Right atrium auricular region (tissue), 2 donors: ENCODE measurements around the gene AAK1. TPM values are rescaled to one million over a fixed set of nuclear protein-coding genes. Genes with fewer than 3 reads are reported as not detected.

Source experiments
- DNase-seq: peaks from one replicate; pipeline ENCODE4 v3.0.0-alpha.2; 2019; ENCODE audit warnings: low spot score
- H3K27ac ChIP-seq, 2 donors: fragments of 200-600 bp; sonication (generic); 1 replicate in 1 of 2; 2 replicates in 1 of 2; pipeline ENCODE4 v1.5.1; 2016 to 2019
- H3K27me3 ChIP-seq, 2 donors: fragments of 200-600 bp; sonication (generic); one replicate each; pipeline versions ENCODE4 v1.5.1 to v1.6.0; 2017 to 2019
- H3K36me3 ChIP-seq: fragments of 200-600 bp; sonication (generic); one replicate; pipeline ENCODE4 v1.5.1; 2016
- H3K4me1 ChIP-seq, 2 donors: fragments of 200-600 bp; sonication (generic); one replicate each; pipeline versions ENCODE4 v1.5.1 to v1.6.0; 2017 to 2019
- H3K4me3 ChIP-seq, 2 donors: fragments of 200-600 bp; sonication (generic); 1 replicate in 1 of 2; 2 replicates in 1 of 2; pipeline ENCODE4 v1.5.1; 2017 to 2019; ENCODE audit warnings: mild to moderate bottlenecking in 1 of 2, moderate library complexity in 1 of 2
- H3K9me3 ChIP-seq, 2 donors: fragments of 200-600 bp; sonication (generic); one replicate each; pipeline ENCODE4 v1.5.1; 2019
- total RNA-seq, 2 donors: library from RNA; depleted of rRNA; stranded (reverse); fragments of >200 nt; gene quantifications; one replicate each; pipeline ENCODE4 v1.1.0, GENCODE V29; 2016
- TF ChIP-seq, protein P1 (sequence below), 2 donors: fragments of 200-600 bp; sonication (generic); IDR thresholded peaks; one replicate each; pipeline ENCODE4 v1.5.1; 2019; ENCODE audit warnings: antibody characterized with exemption in 2 of 2

AAK1 gene
- total RNA-seq, 2 donors from 2014 or later, result 50.4 to 62.6 TPM

DNA sequence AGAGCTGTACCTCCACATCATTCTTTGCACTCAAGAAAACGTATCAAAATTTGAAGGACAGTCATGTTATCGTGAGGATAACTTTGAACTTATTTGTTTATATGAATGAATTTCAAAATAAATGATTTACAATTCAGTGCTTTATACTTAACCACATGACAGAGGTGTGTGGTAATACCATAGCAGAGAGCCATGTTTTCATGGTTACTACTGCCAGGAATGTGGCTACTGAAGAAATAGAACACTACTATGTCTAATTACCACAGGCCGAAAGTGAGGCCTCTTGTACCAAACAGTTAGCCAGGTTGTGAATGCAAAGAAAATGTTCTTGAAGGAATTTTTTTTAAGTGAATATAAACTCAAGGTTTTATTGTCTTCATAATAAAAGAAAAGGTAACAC is 49.2 kb downstream of the AAK1 start:
- no peak overlapping the region for H3K4me3 ChIP-seq
- no peaks in the 10 kb centered on the region for H3K27me3 ChIP-seq
- no peaks in the 10 kb centered on the region for H3K9me3 ChIP-seq
- no peaks in the 10 kb centered on the region for H3K36me3 ChIP-seq
- TF ChIP-seq, protein P1, sequence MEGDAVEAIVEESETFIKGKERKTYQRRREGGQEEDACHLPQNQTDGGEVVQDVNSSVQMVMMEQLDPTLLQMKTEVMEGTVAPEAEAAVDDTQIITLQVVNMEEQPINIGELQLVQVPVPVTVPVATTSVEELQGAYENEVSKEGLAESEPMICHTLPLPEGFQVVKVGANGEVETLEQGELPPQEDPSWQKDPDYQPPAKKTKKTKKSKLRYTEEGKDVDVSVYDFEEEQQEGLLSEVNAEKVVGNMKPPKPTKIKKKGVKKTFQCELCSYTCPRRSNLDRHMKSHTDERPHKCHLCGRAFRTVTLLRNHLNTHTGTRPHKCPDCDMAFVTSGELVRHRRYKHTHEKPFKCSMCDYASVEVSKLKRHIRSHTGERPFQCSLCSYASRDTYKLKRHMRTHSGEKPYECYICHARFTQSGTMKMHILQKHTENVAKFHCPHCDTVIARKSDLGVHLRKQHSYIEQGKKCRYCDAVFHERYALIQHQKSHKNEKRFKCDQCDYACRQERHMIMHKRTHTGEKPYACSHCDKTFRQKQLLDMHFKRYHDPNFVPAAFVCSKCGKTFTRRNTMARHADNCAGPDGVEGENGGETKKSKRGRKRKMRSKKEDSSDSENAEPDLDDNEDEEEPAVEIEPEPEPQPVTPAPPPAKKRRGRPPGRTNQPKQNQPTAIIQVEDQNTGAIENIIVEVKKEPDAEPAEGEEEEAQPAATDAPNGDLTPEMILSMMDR (IDR thresholded peaks at IDR 0.05), result no peak
- no peak for DNase-seq
- no peak overlapping the region for H3K27ac ChIP-seq
- peaks cover 0 to 23% of the 10 kb centered on the region in 2 donors for H3K4me1 ChIP-seq

DNA sequence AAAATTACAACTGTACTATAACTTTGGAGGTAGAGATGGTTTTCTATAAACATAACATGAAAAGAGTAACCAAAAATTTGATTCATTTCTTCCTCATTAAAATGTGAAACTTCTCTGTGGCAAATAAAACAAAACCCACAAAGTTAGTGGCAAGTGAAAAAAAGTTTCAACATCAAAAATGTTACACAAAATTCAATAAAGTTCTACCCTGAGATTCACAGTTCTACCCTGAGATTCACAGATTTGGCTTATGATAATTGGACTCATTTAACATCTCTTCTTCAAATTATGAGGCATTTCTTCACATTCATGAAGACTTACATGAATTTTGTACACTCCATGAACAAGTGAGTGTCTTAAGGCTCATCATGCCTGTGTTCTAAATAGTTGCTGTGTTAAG is 51.0 kb downstream of the AAK1 start:
- H3K36me3 ChIP-seq, result no peaks in the 10 kb centered on the region
- no peaks in the 10 kb centered on the region for H3K9me3 ChIP-seq
- TF ChIP-seq, protein P1 (IDR thresholded peaks at IDR 0.05), result no peak
- DNase-seq, result no peak
- no peaks in the 10 kb centered on the region for H3K27me3 ChIP-seq
- no peak overlapping the region for H3K4me3 ChIP-seq
- peak overlapping the region in 1 of 2 donors; percentile 42 for H3K27ac ChIP-seq
- H3K4me1 ChIP-seq, result peaks cover 0 to 28% of the 10 kb centered on the region in 2 donors

DNA sequence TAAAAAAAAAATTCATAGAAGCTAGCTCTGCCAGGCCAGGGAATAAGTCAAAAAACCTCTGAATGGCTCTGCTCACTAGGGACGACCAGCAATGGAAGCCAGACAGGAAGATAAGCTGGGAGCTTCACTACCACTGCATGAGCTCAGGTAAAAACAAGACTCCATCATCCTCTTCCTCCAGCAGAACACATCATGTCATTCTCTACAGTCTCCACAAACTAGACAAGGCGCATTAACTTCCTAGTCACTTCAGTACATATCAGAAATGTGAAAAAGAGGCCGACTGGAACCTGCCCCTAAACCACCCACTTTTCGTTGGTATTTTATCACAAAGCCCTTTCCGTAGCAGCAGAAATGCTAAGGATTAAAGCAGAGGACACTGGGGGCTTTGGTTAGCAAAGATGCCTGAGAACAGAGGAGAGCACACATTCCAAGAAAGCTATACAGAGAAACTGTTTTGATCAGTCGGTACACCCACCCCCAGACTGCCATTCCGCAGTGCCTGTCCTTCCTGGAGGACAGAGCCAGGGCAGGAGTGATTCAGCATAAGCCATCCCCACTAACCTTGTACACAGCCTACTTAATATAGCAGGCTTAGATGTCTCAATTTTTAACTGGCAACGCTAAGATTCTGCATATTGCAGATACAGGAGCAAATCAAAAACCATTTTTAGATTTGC is 53.4 kb downstream of the AAK1 start:
- no peaks in the 10 kb centered on the region for H3K9me3 ChIP-seq
- H3K4me3 ChIP-seq, result no peak overlapping the region
- H3K27me3 ChIP-seq, result no peaks in the 10 kb centered on the region
- TF ChIP-seq, protein P1 (IDR thresholded peaks at IDR 0.05), result no peak
- DNase-seq, result no peak
- no peaks in the 10 kb centered on the region for H3K36me3 ChIP-seq
- H3K27ac ChIP-seq, result peak overlapping the region; percentile 69 to 77
- H3K4me1 ChIP-seq, result peaks cover 0 to 28% of the 10 kb centered on the region in 2 donors

DNA sequence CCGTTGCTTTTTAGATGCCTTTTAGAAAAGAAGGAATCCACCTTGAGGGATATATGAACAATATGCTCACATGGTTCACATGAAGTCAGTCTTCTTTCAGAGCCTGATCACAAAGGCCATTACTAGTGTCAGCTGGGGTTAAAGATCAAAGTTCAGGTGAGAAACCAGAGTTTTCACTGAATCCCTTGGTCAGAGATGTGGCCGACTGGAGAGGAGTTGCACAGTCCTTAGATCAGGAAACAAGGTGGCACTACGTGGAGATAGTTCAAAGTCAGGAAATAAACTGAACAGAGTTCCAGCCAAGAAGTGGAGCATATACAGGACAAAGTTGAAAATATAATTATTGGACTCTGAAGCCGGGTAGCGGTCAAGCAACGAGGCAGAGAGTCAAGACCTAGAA is 54.6 kb downstream of the AAK1 start:
- Histone ChIP-seq H3K36me3 (no peaks in the 10 kb centered on the region), H3K4me3 (no peak overlapping the region), H3K27me3 (no peaks in the 10 kb centered on the region), H3K27ac (peak overlapping the region in 1 of 2 donors; percentile 18), H3K4me1 (peaks cover 0 to 35% of the 10 kb centered on the region in 2 donors), H3K9me3 (no peaks in the 10 kb centered on the region)
- DNase-seq, result no peak
- TF ChIP-seq, protein P1 (IDR thresholded peaks at IDR 0.05), result no peak

DNA sequence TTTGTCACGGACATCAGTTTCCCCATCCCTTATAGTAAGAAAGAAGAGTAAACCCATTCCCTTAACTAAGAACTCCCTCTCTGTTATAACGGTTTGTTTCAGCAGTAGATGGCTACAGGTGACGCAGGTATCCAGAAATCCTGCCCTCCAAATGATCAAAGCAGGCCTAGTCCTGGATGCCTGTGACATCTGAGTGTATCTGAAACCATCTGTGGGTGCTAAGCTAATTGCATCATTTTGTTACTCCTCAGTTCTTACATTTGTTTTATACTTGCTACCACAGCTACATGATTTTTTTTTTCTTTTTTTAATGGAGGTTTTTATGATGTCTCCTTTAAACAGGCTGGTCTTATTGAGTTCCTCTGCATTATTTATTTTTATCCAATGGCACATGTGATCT is 55.1 kb downstream of the AAK1 start:
- Histone ChIP-seq H3K9me3 (no peaks in the 10 kb centered on the region), H3K27me3 (no peaks in the 10 kb centered on the region), H3K4me3 (no peak overlapping the region), H3K4me1 (peaks cover 0 to 41% of the 10 kb centered on the region in 2 donors), H3K36me3 (no peaks in the 10 kb centered on the region), H3K27ac (no peak overlapping the region)
- TF ChIP-seq, protein P1 (IDR thresholded peaks at IDR 0.05), result no peak
- DNase-seq, result no peak
